ENCODE results near the gene SUGCT.

The SUGCT gene

GRCh38 chr7:40866601-40867000 is 731.8 kb downstream of the SUGCT start:
- Histone ChIP-seq H3K9ac (ENCODE audit: low read depth, low read length) (no peak overlapping the region), H3K4me1 (ENCODE audit: insufficient read depth, low read length) (peaks cover 7% of the 10 kb centered on the region), H3K9me3 (ENCODE audit: control insufficient read depth, insufficient read depth, low read length) (no peaks in the 10 kb centered on the region), H3K36me3 (ENCODE audit: insufficient read depth, low read length) (no peaks in the 10 kb centered on the region)

- H3K9me3 ChIP-seq (ENCODE audit: control insufficient read depth, insufficient read depth, low read length) = no peaks in the 10 kb centered on the region
- H3K36me3 ChIP-seq (ENCODE audit: insufficient read depth, low read length) = no peaks in the 10 kb centered on the region
- peaks cover 7% of the 10 kb centered on the region for H3K4me1 ChIP-seq (ENCODE audit: insufficient read depth, low read length)
- H3K9ac ChIP-seq (ENCODE audit: low read depth, low read length) = no peak overlapping the region
These were observed 735.3 kb downstream of the SUGCT start for GRCh38 chr7:40870108-40870507.

- no peak overlapping the region for H3K9ac ChIP-seq (ENCODE audit: low read depth, low read length)
These were observed 738.4 kb downstream of the SUGCT start for GRCh38 chr7:40873248-40873647.

GRCh38 chr7:40874756-40875155 is 740.0 kb downstream of the SUGCT start:
- Histone ChIP-seq H3K36me3 (ENCODE audit: insufficient read depth, low read length) (no peaks in the 10 kb centered on the region), H3K9ac (ENCODE audit: low read depth, low read length) (no peak overlapping the region), H3K4me1 (ENCODE audit: insufficient read depth, low read length) (no peaks in the 10 kb centered on the region), H3K9me3 (ENCODE audit: control insufficient read depth, insufficient read depth, low read length) (no peaks in the 10 kb centered on the region)

More at GRCh38 chr7:40873248-40873647, 738.4 kb downstream of the SUGCT start:
- Histone ChIP-seq H3K9me3 (ENCODE audit: control insufficient read depth, insufficient read depth, low read length) (no peaks in the 10 kb centered on the region), H3K36me3 (ENCODE audit: insufficient read depth, low read length) (no peaks in the 10 kb centered on the region), H3K4me1 (ENCODE audit: insufficient read depth, low read length) (no peaks in the 10 kb centered on the region)

GRCh38 chr7:40876601-40877000 is 741.8 kb downstream of the SUGCT start:
- Histone ChIP-seq H3K36me3 (ENCODE audit: insufficient read depth, low read length) (no peaks in the 10 kb centered on the region), H3K9me3 (ENCODE audit: control insufficient read depth, insufficient read depth, low read length) (no peaks in the 10 kb centered on the region), H3K9ac (ENCODE audit: low read depth, low read length) (no peak overlapping the region), H3K4me1 (ENCODE audit: insufficient read depth, low read length) (no peaks in the 10 kb centered on the region)

GRCh38 chr7:40879941-40880543 is 745.2 kb downstream of the SUGCT start:
- no peaks in the 10 kb centered on the region for H3K9me3 ChIP-seq (ENCODE audit: control insufficient read depth, insufficient read depth, low read length)
- no peaks in the 10 kb centered on the region for H3K36me3 ChIP-seq (ENCODE audit: insufficient read depth, low read length)
- H3K4me1 ChIP-seq (ENCODE audit: insufficient read depth, low read length) = no peaks in the 10 kb centered on the region
- H3K9ac ChIP-seq (ENCODE audit: low read depth, low read length) = no peak overlapping the region

- no peak overlapping the region for H3K9ac ChIP-seq (ENCODE audit: low read depth, low read length)
- no peaks in the 10 kb centered on the region for H3K4me1 ChIP-seq (ENCODE audit: insufficient read depth, low read length)
- no peaks in the 10 kb centered on the region for H3K36me3 ChIP-seq (ENCODE audit: insufficient read depth, low read length)
- no peaks in the 10 kb centered on the region for H3K9me3 ChIP-seq (ENCODE audit: control insufficient read depth, insufficient read depth, low read length)
These were observed 745.8 kb downstream of the SUGCT start for GRCh38 chr7:40880581-40880980.

- H3K36me3 ChIP-seq (ENCODE audit: insufficient read depth, low read length) = no peaks in the 10 kb centered on the region
- no peak overlapping the region for H3K9ac ChIP-seq (ENCODE audit: low read depth, low read length)
- no peaks in the 10 kb centered on the region for H3K4me1 ChIP-seq (ENCODE audit: insufficient read depth, low read length)
- H3K9me3 ChIP-seq (ENCODE audit: control insufficient read depth, insufficient read depth, low read length) = no peaks in the 10 kb centered on the region
These were observed 746.7 kb downstream of the SUGCT start for GRCh38 chr7:40881405-40881926.

GRCh38 chr7:40882071-40882658 is 747.4 kb downstream of the SUGCT start:
- no peaks in the 10 kb centered on the region for H3K9me3 ChIP-seq (ENCODE audit: control insufficient read depth, insufficient read depth, low read length)
- no peaks in the 10 kb centered on the region for H3K36me3 ChIP-seq (ENCODE audit: insufficient read depth, low read length)
- H3K9ac ChIP-seq (ENCODE audit: low read depth, low read length) = no peak overlapping the region
- H3K4me1 ChIP-seq (ENCODE audit: insufficient read depth, low read length) = no peaks in the 10 kb centered on the region

- Histone ChIP-seq H3K9me3 (ENCODE audit: control insufficient read depth, insufficient read depth, low read length) (no peaks in the 10 kb centered on the region), H3K36me3 (ENCODE audit: insufficient read depth, low read length) (no peaks in the 10 kb centered on the region), H3K4me1 (ENCODE audit: insufficient read depth, low read length) (no peaks in the 10 kb centered on the region), H3K9ac (ENCODE audit: low read depth, low read length) (no peak overlapping the region)
These were observed 749.0 kb downstream of the SUGCT start for GRCh38 chr7:40883826-40884225.

GRCh38 chr7:40884241-40884640 is 749.4 kb downstream of the SUGCT start:
- Histone ChIP-seq H3K9me3 (ENCODE audit: control insufficient read depth, insufficient read depth, low read length) (no peaks in the 10 kb centered on the region), H3K36me3 (ENCODE audit: insufficient read depth, low read length) (no peaks in the 10 kb centered on the region), H3K9ac (ENCODE audit: low read depth, low read length) (no peak overlapping the region), H3K4me1 (ENCODE audit: insufficient read depth, low read length) (no peaks in the 10 kb centered on the region)

- H3K9ac ChIP-seq (ENCODE audit: low read depth, low read length) = no peak overlapping the region
- H3K9me3 ChIP-seq (ENCODE audit: control insufficient read depth, insufficient read depth, low read length) = no peaks in the 10 kb centered on the region
- no peaks in the 10 kb centered on the region for H3K4me1 ChIP-seq (ENCODE audit: insufficient read depth, low read length)
- no peaks in the 10 kb centered on the region for H3K36me3 ChIP-seq (ENCODE audit: insufficient read depth, low read length)
These were observed 750.7 kb downstream of the SUGCT start for GRCh38 chr7:40885503-40885902.

GRCh38 chr7:40887099-40887498 is 752.3 kb downstream of the SUGCT start:
- Histone ChIP-seq H3K36me3 (ENCODE audit: insufficient read depth, low read length) (no peaks in the 10 kb centered on the region), H3K4me1 (ENCODE audit: insufficient read depth, low read length) (no peaks in the 10 kb centered on the region), H3K9ac (ENCODE audit: low read depth, low read length) (no peak overlapping the region), H3K9me3 (ENCODE audit: control insufficient read depth, insufficient read depth, low read length) (peaks cover 4% of the 10 kb centered on the region; the same call in 1 of the 2 replicates)

GRCh38 chr7:40888499-40888898 is 753.7 kb downstream of the SUGCT start:
- Histone ChIP-seq H3K4me1 (ENCODE audit: insufficient read depth, low read length) (no peaks in the 10 kb centered on the region), H3K9me3 (ENCODE audit: control insufficient read depth, insufficient read depth, low read length) (peaks cover 4% of the 10 kb centered on the region; the same call in 1 of the 2 replicates), H3K9ac (ENCODE audit: low read depth, low read length) (no peak overlapping the region), H3K36me3 (ENCODE audit: insufficient read depth, low read length) (no peaks in the 10 kb centered on the region)

- Histone ChIP-seq H3K4me1 (ENCODE audit: insufficient read depth, low read length) (no peaks in the 10 kb centered on the region), H3K9ac (ENCODE audit: low read depth, low read length) (no peak overlapping the region), H3K9me3 (ENCODE audit: control insufficient read depth, insufficient read depth, low read length) (peaks cover 4% of the 10 kb centered on the region; the same call in 1 of the 2 replicates), H3K36me3 (ENCODE audit: insufficient read depth, low read length) (no peaks in the 10 kb centered on the region)
These were observed 754.3 kb downstream of the SUGCT start for GRCh38 chr7:40889099-40889498.
